ENCODE data around the gene ZSCAN20.

DNA sequence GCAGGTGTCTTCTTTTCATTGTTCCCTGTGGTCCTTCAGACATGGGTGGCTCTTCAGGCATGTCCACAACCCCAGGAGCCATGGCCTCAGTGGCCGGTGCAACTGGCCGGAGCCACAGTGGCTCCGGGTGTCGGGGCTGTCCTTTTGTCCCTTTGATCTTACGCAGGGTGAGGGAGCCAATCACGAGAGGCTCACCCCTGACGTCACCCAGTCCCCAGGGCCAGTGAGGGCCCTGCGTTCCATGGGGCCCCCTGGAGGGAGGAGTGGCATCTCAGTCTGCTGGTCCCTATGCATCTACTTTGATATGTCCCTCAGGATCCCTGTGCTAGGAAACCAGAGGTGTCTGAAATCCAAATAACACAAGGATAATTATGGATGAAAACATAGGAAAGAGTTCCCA lies 29.3 kb downstream of the ZSCAN20 start:
- TF ChIP-seq, protein P1, sequence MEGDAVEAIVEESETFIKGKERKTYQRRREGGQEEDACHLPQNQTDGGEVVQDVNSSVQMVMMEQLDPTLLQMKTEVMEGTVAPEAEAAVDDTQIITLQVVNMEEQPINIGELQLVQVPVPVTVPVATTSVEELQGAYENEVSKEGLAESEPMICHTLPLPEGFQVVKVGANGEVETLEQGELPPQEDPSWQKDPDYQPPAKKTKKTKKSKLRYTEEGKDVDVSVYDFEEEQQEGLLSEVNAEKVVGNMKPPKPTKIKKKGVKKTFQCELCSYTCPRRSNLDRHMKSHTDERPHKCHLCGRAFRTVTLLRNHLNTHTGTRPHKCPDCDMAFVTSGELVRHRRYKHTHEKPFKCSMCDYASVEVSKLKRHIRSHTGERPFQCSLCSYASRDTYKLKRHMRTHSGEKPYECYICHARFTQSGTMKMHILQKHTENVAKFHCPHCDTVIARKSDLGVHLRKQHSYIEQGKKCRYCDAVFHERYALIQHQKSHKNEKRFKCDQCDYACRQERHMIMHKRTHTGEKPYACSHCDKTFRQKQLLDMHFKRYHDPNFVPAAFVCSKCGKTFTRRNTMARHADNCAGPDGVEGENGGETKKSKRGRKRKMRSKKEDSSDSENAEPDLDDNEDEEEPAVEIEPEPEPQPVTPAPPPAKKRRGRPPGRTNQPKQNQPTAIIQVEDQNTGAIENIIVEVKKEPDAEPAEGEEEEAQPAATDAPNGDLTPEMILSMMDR (IDR thresholded peaks at IDR 0.05) = no peak
- TF ChIP-seq POLR2A (IDR thresholded peaks at IDR 0.05) = no peak
